HCT116 (cell line): Measurements from ENCODE around the gene LCP1. TPM values are rescaled to one million over a fixed set of nuclear protein-coding genes. Genes with fewer than 3 reads are reported as not detected.

Experiments
- ATAC-seq: fragments of 200-7000 bp; cut with Tn5 transposase; 2 replicates; pipeline ENCODE4 v1.9.1; 2020; ENCODE audit warnings: mild to moderate bottlenecking, moderate library complexity
- BruUV-seq: library from RNA; stranded (reverse); fragments of 400-500 nt; replicated peaks from 2 replicates; lab custom pipeline; 2021; lab: Mats Ljungman, UMichigan
- CTCF ChIA-PET: fragments of 300-600 bp; sonication (Branson Sonifier 250); formaldehyde crosslinking; loops from one replicate; lab custom pipeline; 2021; ENCODE audit warnings: antibody characterized with exemption; lab: Charles Lee
- POLR2A ChIA-PET: fragments of 300-600, 350-600 bp; sonication (Branson Sonifier 250); formaldehyde crosslinking; loops from one replicate; lab custom pipeline; 2021; ENCODE audit warnings: antibody characterized with exemption; lab: Charles Lee
- RAD21 ChIA-PET, 2 experiments: fragments of 300-600 bp; sonication (Branson Sonifier 250); formaldehyde crosslinking; loops; one replicate each; lab custom pipeline; 2023; ENCODE audit warnings: low total read pairs in 2 of 2; ENCODE audit not compliant: uncharacterized antibody in 2 of 2, unreplicated experiment in 2 of 2, low non-redundant PET in 1 of 2; lab: Charles Lee
- DNase-seq: peaks from one replicate; pipeline ENCODE4 v3.0.0-alpha.2; 2010; ENCODE audit warnings: low read depth, low spot score
- H2AFZ ChIP-seq: fragments of 200-600 bp; shearing (Covaris generic), sonication (generic); 2 replicates; pipeline ENCODE4 v1.6.1; 2017; ENCODE audit warnings: low read depth, mixed run types, mixed read lengths, antibody characterized with exemption, low read length; ENCODE audit not compliant: poor library complexity, severe bottlenecking
- H3K27ac ChIP-seq: 2 replicates; pipeline ENCODE4 v1.5.1; 2012; ENCODE audit warnings: low read depth, low read length
- H3K27me3 ChIP-seq: fragments of 200-600 bp; sonication (generic); 2 replicates; pipeline ENCODE4 v1.6.1; 2016; ENCODE audit warnings: mixed run types, low read length, mixed read lengths; ENCODE audit not compliant: insufficient read depth
- H3K36me3 ChIP-seq, 2 experiments: fragments of 200-500 bp in 1 of 2; fragments of 200-600 bp in 1 of 2; sonication (Bioruptor generic) in 1 of 2; sonication (generic) in 1 of 2; 2 replicates each; pipeline versions ENCODE4 v1.5.1 to v1.6.1; 2014 to 2016; ENCODE audit warnings: low read length in 2 of 2, inconsistent platforms in 1 of 2, mixed read lengths in 1 of 2, mixed run types in 1 of 2; ENCODE audit not compliant: insufficient read depth in 2 of 2, control insufficient read depth in 1 of 2
- H3K4me1 ChIP-seq, 2 experiments: fragments of 200-600 bp in 1 of 2; sonication (generic) in 1 of 2; 2 replicates each; pipeline versions ENCODE4 v1.5.1 to v1.6.1; 2012 to 2017; ENCODE audit warnings: low read length in 2 of 2, inconsistent platforms in 1 of 2, mild to moderate bottlenecking in 1 of 2, mixed read lengths in 1 of 2, mixed run types in 1 of 2, moderate library complexity in 1 of 2; ENCODE audit not compliant: insufficient read depth in 2 of 2, control insufficient read depth in 1 of 2
- H3K4me2 ChIP-seq: fragments of 200-600 bp; sonication (generic); 2 replicates; pipeline ENCODE4 v1.6.1; 2017; ENCODE audit warnings: mixed run types, low read length, mixed read lengths
- H3K4me3 ChIP-seq, 2 experiments: fragments of 200-600 bp in 1 of 2; sonication (generic) in 1 of 2; replicated peaks in 1 of 2; 2 replicates each; pipeline ENCODE4 v1.5.1; 2011 to 2016; ENCODE audit warnings: low read length in 2 of 2, control low read depth in 1 of 2, low read depth in 1 of 2, mild to moderate bottlenecking in 1 of 2, mixed read lengths in 1 of 2, mixed run types in 1 of 2
- H3K79me2 ChIP-seq: fragments of 200-600 bp; sonication (generic); 2 replicates; pipeline ENCODE4 v1.6.1; 2017; ENCODE audit warnings: mild to moderate bottlenecking, mixed run types, low read length, moderate library complexity, mixed read lengths; ENCODE audit not compliant: insufficient read depth
- H3K9ac ChIP-seq: fragments of 200-600 bp; sonication (generic); 2 replicates; pipeline ENCODE4 v1.6.1; 2016; ENCODE audit warnings: low read length, mixed read lengths
- H3K9me2 ChIP-seq: fragments of 200-600 bp; sonication (generic), shearing (Covaris generic); 2 replicates; pipeline ENCODE4 v1.6.1; 2017; ENCODE audit warnings: mixed run types, mild to moderate bottlenecking, moderate library complexity; ENCODE audit not compliant: insufficient read depth
- H3K9me3 ChIP-seq, 2 experiments: fragments of 200-500 bp in 1 of 2; fragments of 200-600 bp in 1 of 2; sonication (Bioruptor generic) in 1 of 2; sonication (generic) in 1 of 2; 2 replicates each; pipeline ENCODE4 v1.6.1; 2014 to 2017; ENCODE audit warnings: low read length in 2 of 2, mixed read lengths in 2 of 2, inconsistent platforms in 1 of 2, low read depth in 1 of 2, mild to moderate bottlenecking in 1 of 2, mixed run types in 1 of 2, moderate library complexity in 1 of 2; ENCODE audit not compliant: control insufficient read depth in 1 of 2, insufficient read depth in 1 of 2
- H4K20me1 ChIP-seq: fragments of 200-600 bp; sonication (generic), shearing (Covaris generic); 2 replicates; pipeline ENCODE4 v1.6.1; 2017; ENCODE audit warnings: mixed run types, mild to moderate bottlenecking, moderate library complexity; ENCODE audit not compliant: insufficient read depth
- CTCF ChIP-seq, 3 experiments: fragments of 200-600 bp in 1 of 3; sonication (generic) in 1 of 3; IDR thresholded peaks in 2 of 3; conservative IDR thresholded peaks in 1 of 3; 2 replicates each; pipeline ENCODE4 v1.5.1; 2012 to 2017; ENCODE audit warnings: low read depth in 2 of 3, low read length in 2 of 3, antibody characterized with exemption in 1 of 3, borderline replicate concordance in 1 of 3, control low read depth in 1 of 3, mild to moderate bottlenecking in 1 of 3, mixed read lengths in 1 of 3, mixed run types in 1 of 3, moderate library complexity in 1 of 3; ENCODE audit not compliant: insufficient read depth in 1 of 3
- ELF1 ChIP-seq: IDR thresholded peaks from 2 replicates; pipeline ENCODE4 v1.6.1; 2012; ENCODE audit warnings: low read depth, borderline replicate concordance
- EZH2 ChIP-seq: fragments of 200-600 bp; sonication (generic); IDR thresholded peaks from 2 replicates; pipeline ENCODE4 v1.6.1; 2017; ENCODE audit warnings: antibody characterized with exemption, mixed run types
- EZH2phosphoT487 ChIP-seq: fragments of 200-600 bp; IDR thresholded peaks from 2 replicates; pipeline ENCODE4 v1.6.1; 2018; ENCODE audit warnings: antibody characterized with exemption, borderline replicate concordance
- JUND ChIP-seq: IDR thresholded peaks from 2 replicates; pipeline ENCODE4 v1.6.1; 2012
- POLR2AphosphoS5 ChIP-seq: IDR thresholded peaks from 2 replicates; pipeline ENCODE4 v1.6.1; 2011; ENCODE audit warnings: mild to moderate bottlenecking, low read depth, low read length, moderate library complexity
- REST ChIP-seq: IDR thresholded peaks from 2 replicates; pipeline ENCODE4 v1.6.1; 2012; ENCODE audit warnings: low read depth
- SIN3A ChIP-seq: IDR thresholded peaks from 2 replicates; pipeline ENCODE4 v1.6.1; 2012; ENCODE audit warnings: low read depth
- SP1 ChIP-seq: IDR thresholded peaks from 2 replicates; pipeline ENCODE4 v1.6.1; 2012; ENCODE audit warnings: low read depth
- TCF7L2 ChIP-seq: IDR thresholded peaks from 2 replicates; pipeline ENCODE4 v1.7.0; 2011; ENCODE audit warnings: borderline replicate concordance, inconsistent platforms; ENCODE audit not compliant: insufficient read depth, insufficient read length; ENCODE audit errors: extremely low read depth
- ZBTB33 ChIP-seq: IDR thresholded peaks from 2 replicates; pipeline ENCODE4 v1.6.1; 2011; ENCODE audit warnings: mild to moderate bottlenecking, low read length, moderate library complexity; ENCODE audit not compliant: insufficient replicate concordance; ENCODE audit errors: extremely low read depth
- intact Hi-C: fragments of 100-400 bp; cut with micrococcal nuclease; formaldehyde crosslinking; loops from 2 replicates; pipeline ENCODE4 v1.10.0; 2022
- total RNA-seq: library from RNA; stranded (reverse); gene quantifications from one replicate; pipeline ENCODE4 v1.2.1, GENCODE V29; 2021; ENCODE audit not compliant: unreplicated experiment

LCP1 gene
- total RNA-seq, 1 experiment from 2014 or later, result 2.2 TPM

- POLR2A ChIA-PET, result no interaction called here
- no peak overlapping the region for H3K4me2 ChIP-seq
- ATAC-seq (no peak), DNase-seq (no peak)
- RAD21 ChIA-PET, result interaction anchor here in 1 of 2 experiments (0.6 kb wide), 1 partner anchor 185 kb away, joined by 3 read pairs; no protein-coding TSS in a partner anchor
- H3K27ac ChIP-seq, result no peak overlapping the region
- no peak overlapping the region for H3K4me3 ChIP-seq
- no peaks in the 10 kb centered on the region for H4K20me1 ChIP-seq
- H3K9me2 ChIP-seq, result no peaks in the 10 kb centered on the region
- no peaks in the 10 kb centered on the region for H3K9me3 ChIP-seq
- no peak overlapping the region for H2AFZ ChIP-seq
- BruUV-seq, result no TSS peak
- intact Hi-C loops, result loop anchor here (10.0 kb wide), 1 partner anchor 115 kb away; no protein-coding TSS in a partner anchor
- H3K36me3 ChIP-seq, result no peaks in the 10 kb centered on the region
- CTCF ChIA-PET, result interaction anchor here (2.0 kb wide), 1 partner anchor 9 kb away, joined by 9 read pairs; no protein-coding TSS in a partner anchor
- H3K27me3 ChIP-seq, result peaks cover 17% of the 10 kb centered on the region; the same call in 1 of the 2 replicates
- 0 out of 4 replicates have a peak, but pooled peaks cover 0 to 3% of the 10 kb centered on the region in 2 experiments for H3K4me1 ChIP-seq
- TF ChIP-seq TCF7L2 (no peak), REST (no peak), EZH2 (no peak), ZBTB33 (no peak), ELF1 (no peak), CTCF (IDR thresholded peaks at IDR 0.05 in 2 of 3, conservative IDR thresholded peaks at IDR 0.05 in 1 of 3; ENCODE audit: borderline replicate concordance in 1 of 3, insufficient read depth in 1 of 3, low read depth in 2 of 3, low read length in 2 of 3) (no peak), JUND (no peak), EZH2phosphoT487 (no peak), POLR2AphosphoS5 (no peak), SIN3A (no peak), SP1 (no peak)
- H3K79me2 ChIP-seq, result no peaks in the 10 kb centered on the region
- H3K9ac ChIP-seq, result no peak overlapping the region
Measured at GRCh38 chr13:46169758-46170157, 12.2 kb downstream of the LCP1 start.
